Measurements from ENCODE around the gene DTD2. TPM values are rescaled to one million over a fixed set of nuclear protein-coding genes. Genes with fewer than 3 reads are reported as not detected.

The DTD2 gene
- total RNA-seq, 1 donor from 2014 or later = 30.8 TPM

- no peaks in the 10 kb centered on the region for H3K9me3 Mint-ChIP-seq
- intact Hi-C loops (cut with micrococcal nuclease) = no loop called here
- DNase-seq = no peak
- no peaks in the 10 kb centered on the region for H3K27me3 Mint-ChIP-seq
- H3K27ac Mint-ChIP-seq = no peak overlapping the region
- H3K4me3 Mint-ChIP-seq = no peak overlapping the region
- H3K4me1 Mint-ChIP-seq = peaks cover 10% of the 10 kb centered on the region
- peaks cover 6% of the 10 kb centered on the region for H3K36me3 Mint-ChIP-seq (ENCODE audit: low read depth)
These were observed 51.6 kb downstream of the DTD2 start for GRCh38 chr14:31405599-31406232.

- Mint-ChIP-seq H3K9me3 (no peaks in the 10 kb centered on the region), H3K4me3 (no peak overlapping the region), H3K4me1 (peaks cover 10% of the 10 kb centered on the region), H3K27ac (no peak overlapping the region), H3K36me3 (ENCODE audit: low read depth) (peaks cover 6% of the 10 kb centered on the region), H3K27me3 (no peaks in the 10 kb centered on the region)
- DNase-seq = no peak
- intact Hi-C loops (cut with micrococcal nuclease) = no loop called here
These were observed 52.2 kb downstream of the DTD2 start for GRCh38 chr14:31405106-31405505.

- intact Hi-C loops (cut with micrococcal nuclease) = loop anchor here (5.0 kb wide), 1 partner anchor 131 kb away; no protein-coding TSS in a partner anchor
- H3K36me3 Mint-ChIP-seq (ENCODE audit: low read depth) = peaks cover 10% of the 10 kb centered on the region
- H3K27ac Mint-ChIP-seq = no peak overlapping the region
These were observed 53.6 kb downstream of the DTD2 start for GRCh38 chr14:31403707-31404106.

GRCh38 chr14:31402764-31403439 is 54.4 kb downstream of the DTD2 start:
- Mint-ChIP-seq H3K27ac (no peak overlapping the region), H3K4me3 (no peak overlapping the region), H3K4me1 (peaks cover 16% of the 10 kb centered on the region), H3K9me3 (no peaks in the 10 kb centered on the region), H3K27me3 (no peaks in the 10 kb centered on the region), H3K36me3 (ENCODE audit: low read depth) (peaks cover 17% of the 10 kb centered on the region)
- intact Hi-C loops (cut with micrococcal nuclease) = loop anchor here (5.0 kb wide), 1 partner anchor 131 kb away; no protein-coding TSS in a partner anchor
- DNase-seq = no peak

More at GRCh38 chr14:31403707-31404106, 53.6 kb downstream of the DTD2 start:
- Mint-ChIP-seq H3K4me1 (peaks cover 13% of the 10 kb centered on the region), H3K4me3 (no peak overlapping the region), H3K9me3 (no peaks in the 10 kb centered on the region), H3K27me3 (no peaks in the 10 kb centered on the region)
- DNase-seq = no peak

- H3K4me3 Mint-ChIP-seq = no peak overlapping the region
- no peaks in the 10 kb centered on the region for H3K27me3 Mint-ChIP-seq
- intact Hi-C loops (cut with micrococcal nuclease) = loop anchor here (5.0 kb wide), 1 partner anchor 129 kb away; no protein-coding TSS in a partner anchor
- DNase-seq = no peak
- no peak overlapping the region for H3K27ac Mint-ChIP-seq
- H3K9me3 Mint-ChIP-seq = no peaks in the 10 kb centered on the region
- peaks cover 16% of the 10 kb centered on the region for H3K4me1 Mint-ChIP-seq
- H3K36me3 Mint-ChIP-seq (ENCODE audit: low read depth) = peaks cover 22% of the 10 kb centered on the region
These were observed 55.9 kb downstream of the DTD2 start for GRCh38 chr14:31401369-31401932.

- peaks cover 22% of the 10 kb centered on the region for H3K36me3 Mint-ChIP-seq (ENCODE audit: low read depth)
- H3K9me3 Mint-ChIP-seq = no peaks in the 10 kb centered on the region
- peak overlapping the region; percentile 80 for H3K27ac Mint-ChIP-seq
- H3K4me3 Mint-ChIP-seq = peak overlapping the region; percentile 28
- intact Hi-C loops (cut with micrococcal nuclease) = loop anchor here (1.0 to 5.0 kb wide), 4 partner anchors 11 to 128 kb away; no protein-coding TSS in a partner anchor
- no peaks in the 10 kb centered on the region for H3K27me3 Mint-ChIP-seq
- peaks cover 19% of the 10 kb centered on the region for H3K4me1 Mint-ChIP-seq
- DNase-seq = no peak
These were observed 57.2 kb downstream of the DTD2 start for GRCh38 chr14:31400031-31400638.

Other genes with a start within 250 kb of the DTD2 start
- gene HECTD1, start 249.7 kb downstream of the DTD2 start, total RNA-seq = 116 TPM in 2 replicates
- 23.6 and 24.2 TPM in 2 replicates for gene HEATR5A, start 37.0 kb downstream of the DTD2 start, total RNA-seq
- gene GPR33, start 30.5 kb upstream of the DTD2 start, total RNA-seq = not detected in 2 replicates
- 12.1 and 12.3 TPM in 2 replicates for gene NUBPL, start 103.9 kb upstream of the DTD2 start, total RNA-seq

Measured in activated CD4-positive, alpha-beta T cell treated with anti-CD3 and anti-CD28 coated beads, Interleukin-2, amount 10 ng/mL, durations not matched to agents 24 days and 14 days (primary cell).